ENCODE measurements around the gene TPSB2.

- TF ChIP-seq CTCF (conservative IDR thresholded peaks at IDR 0.05; ENCODE audit: low read depth, low read length), result no peak
- TF ChIP-seq EZH2 (IDR thresholded peaks at IDR 0.05; ENCODE audit: low read length, unreplicated experiment), result no peak
Measured at GRCh38 chr16:1215574-1216295, 14.2 kb downstream of the TPSB2 start.
